Spinal cord (tissue), 10 donors: Measurements from ENCODE around the gene WASF2. TPM values are rescaled to one million over a fixed set of nuclear protein-coding genes. Genes with fewer than 3 reads are reported as not detected.
"Not testable (repeated sequence)": the region's sequence is repeated elsewhere in the genome, so short reads cannot be mapped to it uniquely, and the experiment has no call there.

Source experiments
- DNase-seq, 6 donors: peaks; one replicate each; pipeline versions ENCODE4 v3.0.0 to v3.0.0-alpha.2; 2013 to 2015; ENCODE audit warnings: low spot score in 6 of 6, low read depth in 4 of 6
- H3K27ac ChIP-seq: one replicate; pipeline ENCODE4 v1.5.1; 2013; ENCODE audit warnings: low read depth, low read length, control low read depth
- H3K27me3 ChIP-seq: one replicate; pipeline ENCODE4 v1.6.1; 2013; ENCODE audit warnings: low read length; ENCODE audit not compliant: control insufficient read depth, insufficient read depth
- H3K36me3 ChIP-seq: one replicate; pipeline ENCODE4 v1.6.1; 2013; ENCODE audit warnings: low read length; ENCODE audit not compliant: control insufficient read depth, insufficient read depth
- H3K4me1 ChIP-seq: one replicate; pipeline ENCODE4 v1.6.1; 2013; ENCODE audit warnings: low read length; ENCODE audit not compliant: control insufficient read depth, insufficient read depth
- H3K4me3 ChIP-seq: one replicate; pipeline ENCODE4 v1.5.1; 2013; ENCODE audit warnings: low read depth, low read length, control low read depth
- H3K9me3 ChIP-seq: one replicate; pipeline ENCODE4 v1.6.1; 2013; ENCODE audit warnings: low read length; ENCODE audit not compliant: control insufficient read depth, insufficient read depth
- WGBS: methylation state at CpG from one replicate; pipeline ENCODE4 v1.1.5; 2013; ENCODE audit warnings: missing lambda C conversion rate; ENCODE audit not compliant: insufficient coverage; 5-methylcytosine and 5-hydroxymethylcytosine counted together
- polyA plus RNA-seq, 2 donors: library from polyadenylated mRNA; unstranded; fragments of 120-200 nt; gene quantifications; one replicate each; pipeline ENCODE4 v1.2.1, GENCODE V29; 2013; ENCODE audit not compliant: insufficient read length in 2 of 2
- total RNA-seq, 2 donors: library from RNA; depleted of rRNA in 1 of 2; stranded (reverse); fragments of 120-200 nt in 1 of 2; fragments of >200 nt in 1 of 2; gene quantifications; one replicate each; pipeline versions ENCODE4 v1.2.3 to v1.2.4, GENCODE V29; 2013 to 2014
- donor health status: healthy.

Gene WASF2
- total and polyA plus RNA-seq, 4 donors = 24.3 to 76.3 (median 54.3) TPM

DNA sequence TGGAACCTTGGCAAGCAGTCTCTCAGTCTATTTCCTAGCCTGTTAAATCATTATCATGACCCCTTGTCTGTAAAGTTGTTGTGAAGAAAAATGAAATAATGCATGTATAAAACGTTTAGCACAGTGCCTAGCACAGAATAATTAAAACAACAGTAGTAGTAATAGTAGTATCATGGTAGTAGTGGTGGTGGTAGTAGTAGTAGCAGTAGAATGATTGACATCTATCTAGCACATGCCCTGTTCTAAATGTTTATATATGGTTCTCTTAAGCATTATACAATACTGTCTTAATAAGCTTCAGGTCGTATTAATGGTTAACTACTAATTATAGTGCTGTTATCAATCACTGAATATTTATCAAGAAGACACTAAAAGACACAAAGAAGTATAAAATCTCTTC lies 50.8 kb downstream of the WASF2 start:
- Histone ChIP-seq H3K36me3 (peaks cover 7% of the 10 kb centered on the region), H3K27ac (no peak overlapping the region), H3K4me3 (no peak overlapping the region), H3K27me3 (no peaks in the 10 kb centered on the region), H3K4me1 (peaks cover 9% of the 10 kb centered on the region), H3K9me3 (no peaks in the 10 kb centered on the region)
- no CpG with 5 or more reads among the region's 2 CpGs for WGBS
- DNase-seq = no peak

DNA sequence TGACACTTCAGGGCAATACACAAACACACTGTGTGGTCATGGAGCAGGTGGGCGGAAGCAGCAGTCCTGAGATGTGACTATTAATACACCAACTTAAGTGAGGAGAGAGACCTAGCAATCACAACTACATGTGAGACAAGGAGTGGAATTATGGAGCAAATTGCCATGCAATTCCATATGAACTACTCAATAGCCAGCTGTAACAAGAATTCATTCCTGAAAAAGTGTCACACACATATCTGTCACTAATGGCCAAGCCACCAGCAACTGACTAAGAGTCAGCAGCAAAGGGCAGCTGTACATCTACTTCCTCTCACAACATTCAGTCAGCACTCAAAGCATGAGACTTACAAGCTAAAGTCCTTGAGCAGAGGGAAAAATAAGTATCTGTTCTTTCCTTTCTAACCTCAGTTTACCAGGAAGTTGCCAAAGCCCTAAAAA lies 51.3 kb downstream of the WASF2 start:
- WGBS = no CpG with 5 or more reads among the region's 1 CpG
- H3K4me1 ChIP-seq = peaks cover 9% of the 10 kb centered on the region
- peaks cover 5% of the 10 kb centered on the region for H3K36me3 ChIP-seq
- DNase-seq = no peak
- no peaks in the 10 kb centered on the region for H3K27me3 ChIP-seq
- H3K4me3 ChIP-seq = no peak overlapping the region
- no peaks in the 10 kb centered on the region for H3K9me3 ChIP-seq
- H3K27ac ChIP-seq = no peak overlapping the region

DNA sequence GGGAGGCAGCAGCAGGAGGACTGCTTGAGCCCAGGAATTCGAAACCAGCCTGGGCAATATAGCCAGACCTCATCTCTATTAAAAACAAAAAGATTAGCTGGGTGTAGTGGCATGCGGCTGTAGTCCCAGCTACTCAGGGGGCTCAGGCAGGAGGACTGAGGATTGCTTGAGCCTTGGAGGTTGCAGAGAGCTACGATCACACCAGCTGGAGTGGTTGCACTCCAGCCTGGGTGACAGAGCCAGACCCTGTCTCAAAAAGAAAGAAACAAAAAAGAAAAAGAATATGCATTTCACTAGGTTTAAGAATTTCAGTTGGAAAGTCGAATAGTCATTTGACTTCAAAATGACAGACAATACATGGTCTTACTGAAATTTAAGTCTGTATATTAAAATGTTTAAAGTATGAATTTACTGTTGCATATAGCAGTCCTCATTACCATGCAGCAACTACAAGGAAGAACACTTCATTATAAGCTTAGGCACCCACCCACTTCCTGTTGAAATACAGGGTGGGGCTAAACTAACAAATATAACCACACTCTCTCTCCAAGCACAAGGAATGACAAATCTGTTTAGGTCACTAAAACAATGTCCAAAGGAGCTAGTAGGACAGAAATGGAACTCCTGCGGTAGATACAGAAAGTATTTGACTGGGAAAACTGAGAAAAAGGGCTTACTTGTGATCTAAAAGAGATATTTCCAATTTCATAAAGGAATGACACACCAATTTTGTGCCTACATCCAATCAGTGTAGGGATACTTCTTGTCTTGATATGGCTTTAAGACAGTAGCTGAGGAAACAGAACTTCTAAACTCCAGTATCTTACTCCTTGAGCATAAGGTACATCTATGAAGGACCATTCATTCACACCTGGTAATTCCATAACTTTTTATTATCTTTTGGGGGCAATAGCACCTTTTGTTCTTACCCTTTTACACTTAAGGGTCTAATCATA lies 53.5 kb downstream of the WASF2 start:
- Histone ChIP-seq H3K9me3 (no peaks in the 10 kb centered on the region), H3K4me1 (peaks cover 9% of the 10 kb centered on the region), H3K27ac (peak overlapping the region; percentile 74), H3K36me3 (peaks cover 5% of the 10 kb centered on the region), H3K4me3 (no peak overlapping the region), H3K27me3 (no peaks in the 10 kb centered on the region)
- 60% methylated on average over 1 of the region's 5 CpGs for WGBS
- DNase-seq = no peak

DNA sequence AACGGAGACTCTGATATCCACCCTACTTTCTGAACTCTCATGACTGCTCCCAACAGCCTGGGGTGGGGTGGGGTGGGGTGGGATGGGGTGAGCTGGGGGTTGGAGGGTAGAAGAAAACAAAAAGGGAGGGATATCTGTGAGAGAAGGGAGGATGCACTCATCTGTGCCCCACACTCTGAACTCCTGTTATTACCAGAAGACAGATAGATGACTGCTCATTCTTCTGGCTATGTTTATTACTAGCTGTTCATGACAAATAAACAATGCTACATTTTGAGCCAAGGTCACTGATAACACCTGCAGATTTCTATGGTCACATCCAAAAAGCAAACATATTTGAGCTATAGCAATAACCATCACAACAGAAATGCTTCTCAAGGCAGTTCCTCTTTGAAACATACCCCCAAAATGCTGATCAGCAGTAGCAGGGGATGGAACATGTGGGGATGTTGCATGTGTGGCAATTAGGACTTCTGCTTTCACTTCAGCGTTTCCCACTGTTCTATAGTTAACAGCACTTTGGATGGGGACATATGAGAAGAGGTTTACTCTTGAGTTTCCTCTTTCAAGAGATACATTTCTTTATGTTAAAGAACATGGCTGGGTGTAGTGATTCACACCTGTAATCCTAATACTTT lies 54.3 kb downstream of the WASF2 start:
- Histone ChIP-seq H3K4me1 (peaks cover 9% of the 10 kb centered on the region), H3K27ac (peak overlapping the region; percentile 74), H3K9me3 (no peaks in the 10 kb centered on the region), H3K36me3 (no peaks in the 10 kb centered on the region), H3K4me3 (no peak overlapping the region), H3K27me3 (no peaks in the 10 kb centered on the region)
- WGBS = no CpG with 5 or more reads among the region's 2 CpGs
- no peak for DNase-seq

DNA sequence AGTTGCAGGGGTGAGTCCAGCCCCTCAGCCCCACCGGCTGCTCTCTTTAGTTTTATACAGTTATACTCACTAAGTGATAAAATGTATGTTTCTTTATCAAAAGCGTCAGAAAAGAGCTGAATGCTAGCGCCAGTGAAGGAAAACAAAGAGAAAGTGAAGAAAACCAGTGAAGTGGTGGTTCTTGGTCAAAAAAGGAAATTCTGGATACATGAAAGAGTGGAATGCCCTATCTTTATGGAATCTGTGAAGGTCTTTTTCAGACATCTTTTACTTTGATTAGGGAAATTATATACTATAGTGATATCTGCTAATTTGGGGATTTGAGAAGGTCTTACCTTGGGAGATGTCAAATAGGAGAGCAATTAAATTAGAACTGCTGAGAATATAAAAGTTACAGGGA lies 56.3 kb downstream of the WASF2 start:
- Histone ChIP-seq H3K36me3 (no peaks in the 10 kb centered on the region), H3K27me3 (no peaks in the 10 kb centered on the region), H3K4me1 (peaks cover 24% of the 10 kb centered on the region), H3K27ac (peak overlapping the region; percentile 10), H3K9me3 (no peaks in the 10 kb centered on the region), H3K4me3 (no peak overlapping the region)
- no peak for DNase-seq
- WGBS = 100% methylated on average over 2 of the region's 3 CpGs

DNA sequence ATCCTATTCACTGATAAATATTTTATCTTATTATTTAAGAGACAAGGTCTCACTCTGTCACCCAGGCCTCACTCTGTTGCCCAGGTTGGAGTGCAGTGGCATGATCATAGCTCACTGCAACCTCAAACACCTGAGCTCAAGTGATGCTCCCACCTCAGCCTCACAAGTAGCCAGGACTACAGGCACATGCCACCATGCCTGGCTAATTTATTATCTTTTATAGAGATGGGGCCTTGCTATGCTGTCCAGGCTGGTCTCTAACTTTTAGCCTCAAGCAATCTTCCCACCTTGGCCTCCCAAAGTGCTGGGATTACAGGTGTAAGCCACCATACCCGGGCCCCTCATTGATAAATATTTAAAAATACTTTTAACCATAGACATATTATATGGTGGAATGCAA lies 57.2 kb downstream of the WASF2 start:
- not testable (repeated sequence) for H3K9me3 ChIP-seq, H3K36me3 ChIP-seq, H3K27me3 ChIP-seq, H3K4me3 ChIP-seq, DNase-seq
- Histone ChIP-seq H3K4me1 (peaks cover 30% of the 10 kb centered on the region), H3K27ac (peak overlapping the region; percentile 6)
- no CpG with 5 or more reads among the region's 1 CpG for WGBS

DNA sequence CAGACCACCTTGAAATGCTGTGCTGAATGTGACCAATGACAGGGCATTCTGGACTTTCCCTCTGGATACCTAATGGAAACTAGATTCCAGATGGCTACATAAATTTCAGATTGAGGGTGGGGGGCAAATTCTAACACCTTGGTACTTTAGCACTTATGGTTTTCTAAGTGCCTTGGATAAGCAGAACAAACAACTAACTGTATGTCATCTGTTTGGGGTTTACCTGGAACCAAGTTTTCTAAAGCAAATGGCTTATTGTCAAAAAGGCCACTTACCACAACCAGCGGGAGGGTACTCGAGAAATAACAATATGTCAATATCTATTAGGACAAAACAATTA lies 58.4 kb downstream of the WASF2 start:
- Histone ChIP-seq H3K27me3 (no peaks in the 10 kb centered on the region), H3K4me1 (peaks cover 30% of the 10 kb centered on the region), H3K27ac (peak overlapping the region; percentile 72), H3K9me3 (no peaks in the 10 kb centered on the region), H3K36me3 (no peaks in the 10 kb centered on the region), H3K4me3 (no peak overlapping the region)
- no CpG with 5 or more reads among the region's 2 CpGs for WGBS
- no peak for DNase-seq

DNA sequence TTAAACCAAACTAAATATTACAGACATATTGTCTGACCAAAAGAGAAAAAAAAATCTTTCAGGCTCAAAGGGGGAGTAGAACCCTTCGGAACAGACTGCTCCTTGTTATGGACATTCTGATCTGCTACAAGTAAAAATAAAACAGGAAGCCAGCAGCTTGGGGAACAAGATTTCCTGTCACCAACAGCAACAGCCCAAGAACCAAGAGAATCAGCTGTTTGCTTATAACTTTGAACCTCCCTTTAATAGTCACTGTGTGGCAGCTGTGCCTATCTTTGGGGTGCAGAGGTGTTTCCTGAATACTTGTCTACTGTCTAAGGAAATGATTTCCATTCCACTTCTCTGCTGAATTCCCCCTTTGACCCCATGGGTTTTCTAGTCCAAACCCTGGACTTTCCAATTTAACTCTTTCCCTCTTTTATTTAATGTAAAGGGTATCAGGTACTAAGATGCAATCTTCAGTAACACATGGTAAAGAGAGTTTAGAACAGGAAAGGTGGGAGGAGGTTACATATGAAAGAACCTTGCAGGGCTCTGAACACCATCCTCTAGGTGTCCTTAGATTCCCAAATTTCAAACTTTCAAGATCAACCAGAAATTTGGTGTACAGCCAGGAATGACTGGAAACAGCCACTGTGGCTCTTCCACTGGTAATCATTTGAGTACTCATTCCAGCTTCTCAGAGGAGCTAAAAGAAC lies 58.9 kb downstream of the WASF2 start:
- DNase-seq = peak in 2 of 6 donors; percentile 26 to 53
- Histone ChIP-seq H3K27ac (peak overlapping the region; percentile 72), H3K4me1 (peaks cover 27% of the 10 kb centered on the region)

DNA sequence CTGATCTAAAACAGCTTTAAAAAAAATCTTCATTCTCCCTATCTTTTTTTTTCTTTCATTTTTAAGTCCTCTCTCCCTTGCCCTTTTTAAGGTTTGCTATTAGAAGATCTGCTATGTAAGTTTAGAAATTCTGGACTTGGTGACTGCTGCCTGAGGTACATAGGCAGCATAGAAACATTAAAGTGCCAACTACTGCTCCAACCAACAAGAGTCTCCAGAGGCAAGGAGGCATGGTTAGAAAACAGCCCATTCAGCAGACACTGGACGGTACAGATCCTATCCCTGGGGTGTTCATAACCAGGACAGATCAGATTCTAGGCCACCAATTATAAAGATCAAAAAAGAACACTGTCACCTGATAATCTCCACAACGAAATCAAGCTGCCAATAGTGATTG lies 60.9 kb downstream of the WASF2 start:
- peaks cover 6% of the 10 kb centered on the region for H3K36me3 ChIP-seq
- peak overlapping the region; percentile 64 for H3K27ac ChIP-seq
- no peaks in the 10 kb centered on the region for H3K9me3 ChIP-seq
- no peak overlapping the region for H3K4me3 ChIP-seq
- H3K4me1 ChIP-seq = peaks cover 21% of the 10 kb centered on the region
- WGBS = no CpG with 5 or more reads among the region's 2 CpGs
- no peaks in the 10 kb centered on the region for H3K27me3 ChIP-seq
- DNase-seq = no peak

More for the DNA sequence above, 58.9 kb downstream of the WASF2 start:
- Histone ChIP-seq H3K36me3 (no peaks in the 10 kb centered on the region), H3K9me3 (no peaks in the 10 kb centered on the region), H3K27me3 (no peaks in the 10 kb centered on the region), H3K4me3 (no peak overlapping the region)
- WGBS = no CpG with 5 or more reads among the region's 1 CpG
